ENCODE measurements around the gene RTN1.

- TF ChIP-seq CTCF (IDR thresholded peaks at IDR 0.05; ENCODE audit: low read depth, low read length, poor library complexity, severe bottlenecking) (no peak), EZH2phosphoT487 (IDR thresholded peaks at IDR 0.05; ENCODE audit: borderline replicate concordance, low read length) (no peak)
These were observed 21.9 kb downstream of the RTN1 start for GRCh38 chr14:59848671-59849070.
